GM23338 (cell line): ENCODE measurements around the gene FASLG. TPM values are rescaled to one million over a fixed set of nuclear protein-coding genes. Genes with fewer than 3 reads are reported as not detected.

ENCODE experiments used
- ATAC-seq: fragments of 200-7000 bp; cut with Tn5 transposase; 3 replicates; pipeline ENCODE4 v1.9.1; 2020
- DNase-seq: peaks from one replicate; pipeline ENCODE4 v3.0.0-alpha.2; 2015; ENCODE audit warnings: low spot score
- H2AFZ ChIP-seq: fragments of 200-600 bp; sonication (generic); 2 replicates; pipeline ENCODE4 v1.8.0; 2016; ENCODE audit warnings: antibody characterized with exemption, mild to moderate bottlenecking, moderate library complexity
- H3F3A ChIP-seq: fragments of 200-600 bp; sonication (generic); replicated peaks from 2 replicates; pipeline ENCODE4 v1.8.0; 2017; ENCODE audit warnings: antibody characterized with exemption, mixed run types, low read depth
- H3K27ac ChIP-seq: fragments of 200-600 bp; sonication (generic); 2 replicates; pipeline ENCODE4 v1.6.1; 2016; ENCODE audit warnings: low read depth
- H3K27me3 ChIP-seq: fragments of 200-600 bp; sonication (generic); 2 replicates; pipeline ENCODE4 v1.8.0; 2016; ENCODE audit warnings: mild to moderate bottlenecking, mixed run types, moderate library complexity; ENCODE audit not compliant: insufficient read depth
- H3K36me3 ChIP-seq: fragments of 200-600 bp; sonication (generic); 2 replicates; pipeline ENCODE4 v1.8.0; 2016; ENCODE audit warnings: mild to moderate bottlenecking; ENCODE audit not compliant: insufficient read depth
- H3K4me1 ChIP-seq: fragments of 200-600 bp; sonication (generic); 2 replicates; pipeline ENCODE4 v1.8.0; 2016; ENCODE audit warnings: mild to moderate bottlenecking, moderate library complexity; ENCODE audit not compliant: insufficient read depth
- H3K4me2 ChIP-seq: fragments of 200-600 bp; sonication (generic); 2 replicates; pipeline ENCODE4 v1.7.1; 2017; ENCODE audit warnings: mixed run types
- H3K4me3 ChIP-seq: fragments of 200-600 bp; sonication (generic); 2 replicates; pipeline ENCODE4 v1.6.1; 2016; ENCODE audit warnings: mixed run types
- H3K79me2 ChIP-seq: fragments of 200-600 bp; sonication (generic); replicated peaks from 2 replicates; pipeline ENCODE4 v1.8.0; 2017; ENCODE audit warnings: mild to moderate bottlenecking; ENCODE audit not compliant: insufficient read depth
- H3K9me2 ChIP-seq: fragments of 200-600 bp; sonication (generic); 2 replicates; pipeline ENCODE4 v1.8.0; 2017; ENCODE audit not compliant: insufficient read depth
- H4K20me1 ChIP-seq: fragments of 200-600 bp; sonication (generic); replicated peaks from 2 replicates; pipeline ENCODE4 v1.8.0; 2017; ENCODE audit warnings: mild to moderate bottlenecking; ENCODE audit not compliant: insufficient read depth
- H3K27ac Mint-ChIP-seq: 2 replicates; pipeline ENCODE4 v1.8.0; 2020; ENCODE audit warnings: inconsistent platforms, mild to moderate bottlenecking, moderate library complexity, mixed read lengths
- H3K27me3 Mint-ChIP-seq: 3 replicates; pipeline ENCODE4 v1.8.0; 2022; ENCODE audit warnings: low read depth, mild to moderate bottlenecking, moderate library complexity, mixed read lengths, inconsistent platforms; ENCODE audit not compliant: insufficient read depth, poor library complexity
- H3K36me3 Mint-ChIP-seq: 3 replicates; pipeline ENCODE4 v1.8.0; 2021; ENCODE audit warnings: low read depth, mild to moderate bottlenecking, inconsistent platforms, moderate library complexity, mixed read lengths
- H3K4me1 Mint-ChIP-seq: 3 replicates; pipeline ENCODE4 v1.8.0; 2020; ENCODE audit warnings: mild to moderate bottlenecking, inconsistent platforms, mixed read lengths
- H3K4me3 Mint-ChIP-seq: 3 replicates; pipeline ENCODE4 v1.8.0; 2021; ENCODE audit warnings: moderate library complexity, mild to moderate bottlenecking, inconsistent platforms, mixed read lengths
- H3K9me3 Mint-ChIP-seq: 3 replicates; pipeline ENCODE4 v1.8.0; 2020; ENCODE audit warnings: moderate library complexity, mild to moderate bottlenecking, inconsistent platforms, mixed read lengths
- CREB1 ChIP-seq: fragments of 250-450 bp; sonication (Bioruptor Pico); IDR thresholded peaks from 2 replicates; pipeline ENCODE4 v1.5.0; 2020; ENCODE audit warnings: low read depth, mild to moderate bottlenecking, moderate library complexity
- ETS1 ChIP-seq: IDR thresholded peaks from 2 replicates; pipeline ENCODE4 v1.6.1; 2016; ENCODE audit warnings: antibody characterized with exemption
- EZH2 ChIP-seq: fragments of 200-600 bp; sonication (generic); IDR thresholded peaks from one replicate; pipeline ENCODE4 v1.8.0; 2017; ENCODE audit warnings: antibody characterized with exemption, mild to moderate bottlenecking, low read depth; ENCODE audit not compliant: unreplicated experiment
- EZH2phosphoT487 ChIP-seq: fragments of 200-600 bp; sonication (generic); IDR thresholded peaks from one replicate; pipeline ENCODE4 v1.8.1; 2018; ENCODE audit warnings: antibody characterized with exemption; ENCODE audit not compliant: unreplicated experiment
- JUNB ChIP-seq: IDR thresholded peaks from one replicate; pipeline ENCODE4 v1.6.1; 2016; ENCODE audit warnings: antibody characterized with exemption; ENCODE audit not compliant: unreplicated experiment
- REST ChIP-seq: IDR thresholded peaks from one replicate; pipeline ENCODE4 v1.6.1; 2018; ENCODE audit warnings: antibody characterized with exemption; ENCODE audit not compliant: unreplicated experiment
- STAT1 ChIP-seq: IDR thresholded peaks from one replicate; pipeline ENCODE4 v1.6.1; 2016; ENCODE audit warnings: antibody characterized with exemption; ENCODE audit not compliant: unreplicated experiment
- ZNF331 ChIP-seq: fragments of 250-450 bp; sonication (Bioruptor Pico); IDR thresholded peaks from 2 replicates; pipeline ENCODE4 v1.5.0; 2020; ENCODE audit warnings: low read depth, mild to moderate bottlenecking, moderate library complexity
- ZNF462 ChIP-seq: fragments of 250-450 bp; sonication (Bioruptor Pico); IDR thresholded peaks from 2 replicates; pipeline ENCODE4 v1.5.0; 2020; ENCODE audit warnings: mild to moderate bottlenecking, moderate library complexity
- polyA plus RNA-seq: library from polyadenylated mRNA; unstranded; fragments of >200 nt; fragmentation: Nextera tagmentation; extraction: Ambion mirVana; gene quantifications from 2 replicates; pipeline ENCODE4 v1.2.1, GENCODE V29; 2016
- total RNA-seq: library from RNA; depleted of rRNA; stranded (reverse); fragments of >200 nt; shearing (Covaris generic); gene quantifications from 2 replicates; pipeline ENCODE4 v1.2.3, GENCODE V29; 2014
- TF ChIP-seq, protein P1 (sequence below), 2 experiments: fragments of 200-600 bp in 1 of 2; sonication (generic) in 1 of 2; conservative IDR thresholded peaks; 2 replicates each; pipeline versions ENCODE4 v1.5.1 to v1.6.1; 2016 to 2017; ENCODE audit warnings: antibody characterized with exemption in 2 of 2, low read depth in 2 of 2, mild to moderate bottlenecking in 2 of 2, moderate library complexity in 1 of 2

Gene FASLG
- total and polyA plus RNA-seq, 2 experiments from 2014 or later = not detected

DNA sequence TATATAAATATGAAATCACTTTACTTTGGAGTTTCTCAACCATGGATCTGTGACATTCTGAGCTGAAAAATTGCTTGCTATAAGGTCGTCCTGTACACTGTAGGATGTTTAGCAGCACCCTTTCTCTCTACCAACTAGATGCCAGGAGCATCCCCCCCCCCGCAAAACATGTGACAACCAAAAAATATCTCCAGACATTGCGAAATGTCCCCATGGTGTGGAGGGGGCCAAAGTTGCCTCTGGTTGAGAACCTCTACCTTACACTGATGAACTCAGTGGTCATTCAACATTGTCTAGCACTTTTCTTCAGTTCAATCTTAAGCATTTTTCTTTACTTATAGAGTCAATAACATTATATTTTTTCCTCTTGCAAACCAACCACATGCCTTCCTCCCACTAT, 9.2 kb downstream of the FASLG start:
- Histone ChIP-seq H3K4me1 (no peaks in the 10 kb centered on the region), H3K27me3 (no peaks in the 10 kb centered on the region), H3K4me3 (no peak overlapping the region), H4K20me1 (no peaks in the 10 kb centered on the region), H3K79me2 (no peaks in the 10 kb centered on the region), H3K27ac (no peak overlapping the region), H3K4me2 (no peak overlapping the region), H3K36me3 (no peaks in the 10 kb centered on the region), H2AFZ (no peak overlapping the region), H3F3A (no peaks in the 10 kb centered on the region), H3K9me2 (peaks cover 12% of the 10 kb centered on the region)
- TF ChIP-seq EZH2 = no peak
- TF ChIP-seq EZH2phosphoT487 = no peak
- no peaks in the 10 kb centered on the region for H3K36me3 Mint-ChIP-seq
- ATAC-seq (no peak), DNase-seq (no peak)
- no peaks in the 10 kb centered on the region for H3K27me3 Mint-ChIP-seq
- H3K4me1 Mint-ChIP-seq = no peaks in the 10 kb centered on the region
- no peak overlapping the region for H3K4me3 Mint-ChIP-seq
- no peaks in the 10 kb centered on the region for H3K9me3 Mint-ChIP-seq
- no peak overlapping the region for H3K27ac Mint-ChIP-seq

- Histone ChIP-seq H3K79me2 (no peaks in the 10 kb centered on the region), H3K4me3 (no peak overlapping the region), H3K27ac (no peak overlapping the region), H3F3A (no peaks in the 10 kb centered on the region), H3K36me3 (no peaks in the 10 kb centered on the region), H3K4me2 (no peak overlapping the region), H4K20me1 (no peaks in the 10 kb centered on the region), H3K27me3 (no peaks in the 10 kb centered on the region), H3K4me1 (no peaks in the 10 kb centered on the region), H3K9me2 (peaks cover 11% of the 10 kb centered on the region), H2AFZ (no peak overlapping the region)
- no peaks in the 10 kb centered on the region for H3K27me3 Mint-ChIP-seq
- no peaks in the 10 kb centered on the region for H3K4me1 Mint-ChIP-seq
- no peak for DNase-seq
- no peaks in the 10 kb centered on the region for H3K36me3 Mint-ChIP-seq
- no peak overlapping the region for H3K27ac Mint-ChIP-seq
- H3K9me3 Mint-ChIP-seq = no peaks in the 10 kb centered on the region
- no peak overlapping the region for H3K4me3 Mint-ChIP-seq
- ATAC-seq = no peak
- TF ChIP-seq JUNB (no peak), EZH2 (no peak), CREB1 (no peak), REST (no peak), ZNF462 (CRISPR knock-in tag) (no peak), STAT1 (no peak), EZH2phosphoT487 (no peak), ETS1 (no peak), ZNF331 (no peak)
- TF ChIP-seq, protein P1, sequence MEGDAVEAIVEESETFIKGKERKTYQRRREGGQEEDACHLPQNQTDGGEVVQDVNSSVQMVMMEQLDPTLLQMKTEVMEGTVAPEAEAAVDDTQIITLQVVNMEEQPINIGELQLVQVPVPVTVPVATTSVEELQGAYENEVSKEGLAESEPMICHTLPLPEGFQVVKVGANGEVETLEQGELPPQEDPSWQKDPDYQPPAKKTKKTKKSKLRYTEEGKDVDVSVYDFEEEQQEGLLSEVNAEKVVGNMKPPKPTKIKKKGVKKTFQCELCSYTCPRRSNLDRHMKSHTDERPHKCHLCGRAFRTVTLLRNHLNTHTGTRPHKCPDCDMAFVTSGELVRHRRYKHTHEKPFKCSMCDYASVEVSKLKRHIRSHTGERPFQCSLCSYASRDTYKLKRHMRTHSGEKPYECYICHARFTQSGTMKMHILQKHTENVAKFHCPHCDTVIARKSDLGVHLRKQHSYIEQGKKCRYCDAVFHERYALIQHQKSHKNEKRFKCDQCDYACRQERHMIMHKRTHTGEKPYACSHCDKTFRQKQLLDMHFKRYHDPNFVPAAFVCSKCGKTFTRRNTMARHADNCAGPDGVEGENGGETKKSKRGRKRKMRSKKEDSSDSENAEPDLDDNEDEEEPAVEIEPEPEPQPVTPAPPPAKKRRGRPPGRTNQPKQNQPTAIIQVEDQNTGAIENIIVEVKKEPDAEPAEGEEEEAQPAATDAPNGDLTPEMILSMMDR (conservative IDR thresholded peaks at IDR 0.05; ENCODE audit: low read depth in 2 of 2) = no peak
Measured at GRCh38 chr1:172669011-172669410, 10.1 kb downstream of the FASLG start.
